Activated CD8-positive, alpha-beta memory T cell treated with anti-CD3 and anti-CD28 coated beads, Interleukin-2, amount 50 U/mL, for 24 hours (primary cell): Measurements from ENCODE around the gene FLT3.

Experiments used
- DNase-seq: peaks from one replicate; pipeline ENCODE4 v3.0.0-alpha.2; 2020; ENCODE audit errors: extremely low read depth

The FLT3 gene

GRCh38 chr13:27960362-27961226 lies 139.8 kb downstream of the FLT3 start:
- no peak for DNase-seq

- no peak for DNase-seq
Observed at GRCh38 chr13:27959976-27960361, 140.4 kb downstream of the FLT3 start.

GRCh38 chr13:27956576-27957300 lies 143.6 kb downstream of the FLT3 start:
- no peak for DNase-seq

DNA sequence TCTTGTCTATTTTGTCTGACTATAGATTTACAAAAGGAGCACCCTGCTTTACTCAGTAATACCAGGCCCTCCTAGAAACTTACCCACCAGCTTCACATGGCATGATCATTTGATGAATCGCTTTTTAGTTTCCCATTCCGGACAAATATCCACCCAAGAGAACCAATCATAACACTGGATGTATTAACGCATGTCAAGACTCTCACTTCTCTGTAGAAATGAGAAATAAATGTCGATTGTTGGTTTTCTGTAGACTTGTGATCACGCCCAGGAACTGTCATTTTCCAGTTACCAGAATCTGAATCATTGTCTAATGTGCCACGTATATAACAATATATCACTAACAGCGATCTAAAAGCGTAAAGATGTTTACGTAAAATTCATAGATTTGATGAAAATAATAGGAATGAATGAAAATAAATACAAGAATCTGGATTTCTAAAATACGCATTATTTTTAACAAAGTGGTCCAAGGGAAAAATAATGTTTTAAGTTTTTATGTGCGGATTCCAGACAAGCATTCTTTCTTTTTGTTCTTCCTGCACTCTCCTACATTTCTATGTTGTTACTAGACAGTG lies 145.3 kb downstream of the FLT3 start:
- DNase-seq, result no peak

DNA sequence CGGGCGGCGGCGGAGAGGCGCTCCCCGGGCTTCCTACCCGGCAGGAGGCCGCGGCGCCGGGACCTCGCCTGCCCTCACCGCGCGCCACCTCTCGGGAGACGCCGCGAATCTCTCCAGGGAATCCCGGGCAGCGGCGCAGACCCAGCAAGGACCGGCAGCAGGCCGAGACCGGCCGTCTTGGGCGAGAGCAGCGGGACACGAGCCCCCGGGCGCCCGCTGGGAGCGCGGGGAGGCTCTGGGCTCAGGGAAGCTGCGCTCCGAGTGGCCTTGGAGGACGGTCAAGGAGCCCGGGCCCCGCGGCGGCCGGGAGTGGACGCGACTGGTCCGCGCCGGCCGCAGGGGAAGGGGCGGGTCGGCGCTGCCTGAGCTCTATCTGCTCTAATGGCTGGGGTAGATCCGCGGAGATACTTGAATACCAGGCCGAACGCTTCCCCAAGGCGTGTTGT lies 145.9 kb downstream of the FLT3 start:
- DNase-seq, result no peak

DNA sequence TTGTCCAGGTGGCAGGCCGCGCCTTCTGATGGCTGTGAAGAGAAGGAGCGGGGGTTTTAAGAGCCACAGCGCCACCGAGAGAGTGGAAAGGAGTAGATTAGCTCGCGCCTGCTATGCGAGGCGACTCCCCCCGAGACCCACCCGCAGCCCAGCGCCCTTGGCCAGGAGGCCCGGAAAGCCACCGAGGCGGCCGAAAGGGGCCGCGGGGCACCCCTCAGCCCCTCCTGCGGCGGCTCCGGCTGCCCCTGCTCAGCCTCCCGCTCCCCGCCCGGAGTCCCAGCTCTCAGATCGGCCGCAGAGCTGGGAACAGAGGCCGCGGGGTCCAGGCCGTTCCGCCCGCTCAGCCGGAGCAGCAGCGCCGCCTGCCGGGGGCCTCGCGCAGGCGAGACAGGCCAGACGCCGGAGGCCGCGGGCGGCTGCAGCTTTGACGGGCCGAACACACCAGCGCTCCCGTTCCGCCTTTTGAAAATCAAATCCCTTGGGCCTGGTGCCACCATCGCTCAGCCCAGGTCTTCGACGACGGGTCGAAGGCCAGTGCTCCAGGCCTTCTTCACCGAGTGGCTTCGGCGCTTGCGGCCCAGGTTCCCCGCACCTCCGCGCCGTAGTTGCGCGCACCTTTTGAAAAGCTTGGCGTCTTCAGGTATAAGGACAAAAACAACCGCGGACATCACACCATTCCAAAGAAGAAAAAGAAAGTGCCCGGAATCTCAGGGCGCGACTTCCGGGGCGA lies 146.5 kb downstream of the FLT3 start:
- DNase-seq, result no peak
